Measurements from ENCODE around the gene KLF13. TPM values are rescaled to one million over a fixed set of nuclear protein-coding genes. Genes with fewer than 3 reads are reported as not detected.

Gene KLF13
- total RNA-seq, 1 donor from 2014 or later: 31.0 TPM

DNA sequence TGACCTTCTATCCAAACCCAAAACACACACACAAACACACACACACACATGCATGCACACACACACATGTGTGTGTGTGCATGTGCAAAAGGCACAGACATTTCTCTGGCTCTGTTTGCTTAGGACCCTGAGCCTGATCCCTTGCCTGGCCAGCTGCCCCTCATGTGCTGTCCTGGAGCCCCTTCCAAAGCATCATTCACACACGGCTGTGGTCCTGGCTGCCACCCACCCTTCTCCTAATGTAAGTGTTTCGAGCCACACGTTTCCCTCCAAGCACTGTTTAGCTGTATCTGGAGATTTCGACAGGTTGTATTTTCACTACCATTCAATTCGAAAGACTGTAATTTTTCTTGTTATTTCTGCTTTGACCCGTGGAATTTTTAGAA is 45.8 kb upstream of the KLF13 start:
- peaks cover 3% of the 10 kb centered on the region for H3K4me1 ChIP-seq (ENCODE audit: insufficient read depth, low read length)
- H3K27me3 Mint-ChIP-seq (ENCODE audit: low read depth, unreplicated experiment): peaks cover 14% of the 10 kb centered on the region
- H3K4me3 Mint-ChIP-seq (ENCODE audit: unreplicated experiment): no peak overlapping the region
- no peak overlapping the region for H3K9ac ChIP-seq (ENCODE audit: low read length)
- H3K36me3 ChIP-seq (ENCODE audit: insufficient read depth, low read length): no peaks in the 10 kb centered on the region
- TF ChIP-seq, protein P1, sequence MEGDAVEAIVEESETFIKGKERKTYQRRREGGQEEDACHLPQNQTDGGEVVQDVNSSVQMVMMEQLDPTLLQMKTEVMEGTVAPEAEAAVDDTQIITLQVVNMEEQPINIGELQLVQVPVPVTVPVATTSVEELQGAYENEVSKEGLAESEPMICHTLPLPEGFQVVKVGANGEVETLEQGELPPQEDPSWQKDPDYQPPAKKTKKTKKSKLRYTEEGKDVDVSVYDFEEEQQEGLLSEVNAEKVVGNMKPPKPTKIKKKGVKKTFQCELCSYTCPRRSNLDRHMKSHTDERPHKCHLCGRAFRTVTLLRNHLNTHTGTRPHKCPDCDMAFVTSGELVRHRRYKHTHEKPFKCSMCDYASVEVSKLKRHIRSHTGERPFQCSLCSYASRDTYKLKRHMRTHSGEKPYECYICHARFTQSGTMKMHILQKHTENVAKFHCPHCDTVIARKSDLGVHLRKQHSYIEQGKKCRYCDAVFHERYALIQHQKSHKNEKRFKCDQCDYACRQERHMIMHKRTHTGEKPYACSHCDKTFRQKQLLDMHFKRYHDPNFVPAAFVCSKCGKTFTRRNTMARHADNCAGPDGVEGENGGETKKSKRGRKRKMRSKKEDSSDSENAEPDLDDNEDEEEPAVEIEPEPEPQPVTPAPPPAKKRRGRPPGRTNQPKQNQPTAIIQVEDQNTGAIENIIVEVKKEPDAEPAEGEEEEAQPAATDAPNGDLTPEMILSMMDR (IDR thresholded peaks at IDR 0.05; ENCODE audit: insufficient read depth, low read depth, low read length): no peak
- TF ChIP-seq EZH2 (IDR thresholded peaks at IDR 0.05; ENCODE audit: insufficient read depth, low read length): no peak
- no peaks in the 10 kb centered on the region for H3K79me2 ChIP-seq (ENCODE audit: insufficient read depth, low read length)
- H3K36me3 Mint-ChIP-seq (ENCODE audit: low read depth, unreplicated experiment): no peaks in the 10 kb centered on the region
- no peak overlapping the region for H3K4me2 ChIP-seq (ENCODE audit: low read length)
- no peaks in the 10 kb centered on the region for H3K4me1 Mint-ChIP-seq (ENCODE audit: low read depth, unreplicated experiment)
- H3K9me3 Mint-ChIP-seq (ENCODE audit: unreplicated experiment): peaks cover 8% of the 10 kb centered on the region
- DNase-seq (ENCODE audit: low read depth) (no peak), FAIRE-seq (no peak)
- H3K27ac ChIP-seq (ENCODE audit: low read depth, low read length): no peak overlapping the region
- H2AFZ ChIP-seq (ENCODE audit: low read depth, low read length): no peak overlapping the region
- H3K27ac Mint-ChIP-seq (ENCODE audit: unreplicated experiment): no peak overlapping the region
- no peaks in the 10 kb centered on the region for H4K20me1 ChIP-seq (ENCODE audit: insufficient read depth, low read length)
- H3K27me3 ChIP-seq (ENCODE audit: insufficient read depth, low read length): no peaks in the 10 kb centered on the region
- H3K4me3 ChIP-seq (ENCODE audit: insufficient read depth, low read depth, low read length): no peak overlapping the region
- no peaks in the 10 kb centered on the region for H3K9me3 ChIP-seq (ENCODE audit: insufficient read depth, low read depth, low read length)

DNA sequence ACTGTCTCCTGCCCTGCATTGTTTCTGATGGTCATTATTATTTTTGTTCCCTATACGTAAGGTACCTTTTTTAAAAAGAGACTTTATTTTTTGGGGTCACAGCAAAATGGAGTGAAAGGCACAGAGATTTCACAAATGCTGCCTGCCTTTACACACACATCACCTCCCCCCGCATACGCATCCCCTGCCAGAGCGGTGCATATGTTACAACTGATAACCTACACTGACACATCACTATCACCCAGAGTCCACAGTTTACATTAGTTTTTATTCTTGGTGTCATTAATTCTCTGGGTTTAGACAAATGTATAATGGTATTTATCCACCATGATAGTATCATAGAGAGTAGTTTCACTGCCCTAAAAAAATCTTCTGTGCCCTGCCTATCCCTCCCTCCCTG is 43.6 kb upstream of the KLF13 start:
- Histone ChIP-seq H3K27ac (ENCODE audit: low read depth, low read length) (no peak overlapping the region), H3K4me3 (ENCODE audit: insufficient read depth, low read depth, low read length) (no peak overlapping the region), H3K27me3 (ENCODE audit: insufficient read depth, low read length) (no peaks in the 10 kb centered on the region), H3K9me3 (ENCODE audit: insufficient read depth, low read depth, low read length) (no peaks in the 10 kb centered on the region), H3K4me1 (ENCODE audit: insufficient read depth, low read length) (peaks cover 3% of the 10 kb centered on the region), H4K20me1 (ENCODE audit: insufficient read depth, low read length) (no peaks in the 10 kb centered on the region), H3K36me3 (ENCODE audit: insufficient read depth, low read length) (no peaks in the 10 kb centered on the region), H2AFZ (ENCODE audit: low read depth, low read length) (no peak overlapping the region), H3K79me2 (ENCODE audit: insufficient read depth, low read length) (no peaks in the 10 kb centered on the region), H3K9ac (ENCODE audit: low read length) (no peak overlapping the region), H3K4me2 (ENCODE audit: low read length) (no peak overlapping the region)
- H3K27ac Mint-ChIP-seq (ENCODE audit: unreplicated experiment): no peak overlapping the region
- H3K36me3 Mint-ChIP-seq (ENCODE audit: low read depth, unreplicated experiment): no peaks in the 10 kb centered on the region
- DNase-seq (ENCODE audit: low read depth) (no peak), FAIRE-seq (no peak)
- no peak overlapping the region for H3K4me3 Mint-ChIP-seq (ENCODE audit: unreplicated experiment)
- H3K4me1 Mint-ChIP-seq (ENCODE audit: low read depth, unreplicated experiment): no peaks in the 10 kb centered on the region
- TF ChIP-seq, protein P1 (IDR thresholded peaks at IDR 0.05; ENCODE audit: insufficient read depth, low read depth, low read length): no peak
- TF ChIP-seq EZH2 (IDR thresholded peaks at IDR 0.05; ENCODE audit: insufficient read depth, low read length): no peak
- peaks cover 14% of the 10 kb centered on the region for H3K27me3 Mint-ChIP-seq (ENCODE audit: low read depth, unreplicated experiment)
- H3K9me3 Mint-ChIP-seq (ENCODE audit: unreplicated experiment): peaks cover 10% of the 10 kb centered on the region

DNA sequence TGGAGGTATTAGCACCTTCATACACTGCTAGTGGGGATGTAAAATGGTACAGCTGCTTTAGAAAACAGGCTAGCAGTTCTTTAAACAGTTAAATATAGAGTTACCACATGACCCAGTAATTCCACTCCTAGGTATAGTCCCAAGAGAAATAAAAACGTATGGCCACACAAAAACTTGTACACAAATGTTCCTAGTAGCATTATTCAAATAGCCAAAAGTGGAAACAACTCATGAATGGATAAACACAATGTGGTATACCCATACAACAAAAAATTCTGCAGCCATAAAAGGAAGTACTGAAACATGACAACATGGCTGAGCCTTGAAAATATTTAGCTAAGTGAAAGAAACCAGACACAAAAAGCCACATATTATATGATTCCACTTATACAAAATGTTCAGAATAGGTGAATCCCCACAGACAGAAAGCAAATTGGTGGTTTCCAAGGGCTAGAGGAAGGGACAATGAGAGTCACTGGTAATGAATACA is 40.8 kb upstream of the KLF13 start:
- Mint-ChIP-seq H3K9me3 (ENCODE audit: unreplicated experiment) (peaks cover 7% of the 10 kb centered on the region), H3K4me3 (ENCODE audit: unreplicated experiment) (no peak overlapping the region), H3K4me1 (ENCODE audit: low read depth, unreplicated experiment) (no peaks in the 10 kb centered on the region), H3K27me3 (ENCODE audit: low read depth, unreplicated experiment) (peaks cover under 1% of the 10 kb centered on the region), H3K36me3 (ENCODE audit: low read depth, unreplicated experiment) (no peaks in the 10 kb centered on the region), H3K27ac (ENCODE audit: unreplicated experiment) (no peak overlapping the region)
- Histone ChIP-seq H3K27ac (ENCODE audit: low read depth, low read length) (no peak overlapping the region), H3K27me3 (ENCODE audit: insufficient read depth, low read length) (no peaks in the 10 kb centered on the region), H3K4me3 (ENCODE audit: insufficient read depth, low read depth, low read length) (no peak overlapping the region), H2AFZ (ENCODE audit: low read depth, low read length) (no peak overlapping the region), H3K9me3 (ENCODE audit: insufficient read depth, low read depth, low read length) (no peaks in the 10 kb centered on the region), H3K9ac (ENCODE audit: low read length) (no peak overlapping the region), H4K20me1 (ENCODE audit: insufficient read depth, low read length) (no peaks in the 10 kb centered on the region), H3K79me2 (ENCODE audit: insufficient read depth, low read length) (no peaks in the 10 kb centered on the region), H3K36me3 (ENCODE audit: insufficient read depth, low read length) (no peaks in the 10 kb centered on the region), H3K4me1 (ENCODE audit: insufficient read depth, low read length) (no peaks in the 10 kb centered on the region), H3K4me2 (ENCODE audit: low read length) (no peak overlapping the region)
- FAIRE-seq (no peak), DNase-seq (ENCODE audit: low read depth) (no peak)
- TF ChIP-seq, protein P1 (IDR thresholded peaks at IDR 0.05; ENCODE audit: insufficient read depth, low read depth, low read length): no peak
- TF ChIP-seq EZH2 (IDR thresholded peaks at IDR 0.05; ENCODE audit: insufficient read depth, low read length): no peak

Data from astrocyte (in vitro differentiated cells and primary cell).